ENCODE results near the gene TMC3.

DNA sequence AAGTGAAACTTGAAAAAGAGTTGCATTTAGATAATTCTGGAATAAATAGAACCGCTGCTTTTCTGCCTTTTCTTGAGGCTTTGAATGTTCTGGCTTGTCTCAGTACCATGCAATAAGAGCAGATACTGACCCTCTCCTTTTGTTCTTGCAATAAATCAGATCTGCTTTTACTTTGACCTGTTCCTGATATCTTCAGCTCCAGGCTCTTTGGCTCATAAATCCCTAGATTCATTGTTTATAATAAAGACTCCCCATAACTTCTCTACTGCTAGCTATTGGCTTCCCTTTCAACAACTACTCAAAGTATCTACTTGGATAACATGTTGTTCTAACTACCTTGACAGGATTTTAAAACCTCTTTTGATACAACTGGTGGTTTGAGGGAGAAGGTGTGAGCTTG lies 47.4 kb upstream of the TMC3 start:
- no peak for TF ChIP-seq EZH2phosphoT487 (IDR thresholded peaks at IDR 0.05; ENCODE audit: insufficient read depth, low read depth)
- no peak for TF ChIP-seq EZH2 (IDR thresholded peaks at IDR 0.05; ENCODE audit: insufficient read depth, poor library complexity, severe bottlenecking)
